ENCODE measurements around the gene CHST9. TPM values are rescaled to one million over a fixed set of nuclear protein-coding genes. Genes with fewer than 3 reads are reported as not detected.

CHST9 gene
- total RNA-seq, 4 donors from 2014 or later: 0.53 to 4.5 (median 1.8) TPM

- Histone ChIP-seq H3K4me3 (no peak overlapping the region), H3K9me3 (no peaks in the 10 kb centered on the region), H3K27ac (no peak overlapping the region), H3K27me3 (no peaks in the 10 kb centered on the region), H3K36me3 (no peaks in the 10 kb centered on the region), H3K4me1 (peaks cover 0 to 5% (median 0%) of the 10 kb centered on the region in 3 donors)
- intact Hi-C loops (cut with DNase I): no loop called here
- 71 to 78% methylated on average over 3 of the region's 3 CpGs for WGBS, 2 donors
- TF ChIP-seq POLR2A (IDR thresholded peaks at IDR 0.05): no peak
- no peak for TF ChIP-seq CTCF (IDR thresholded peaks at IDR 0.05)
- DNase-seq: no peak
These were observed 130.2 kb downstream of the CHST9 start for GRCh38 chr18:27054926-27055325.

GRCh38 chr18:27049969-27050368 lies 135.1 kb downstream of the CHST9 start:
- H3K9me3 ChIP-seq: no peaks in the 10 kb centered on the region
- intact Hi-C loops (cut with DNase I): no loop called here
- H3K4me1 ChIP-seq: no peaks in the 10 kb centered on the region
- H3K27me3 ChIP-seq: no peaks in the 10 kb centered on the region
- H3K27ac ChIP-seq: no peak overlapping the region
- WGBS, 2 donors: 65 to 77% methylated on average over 4 of the region's 4 CpGs
- no peaks in the 10 kb centered on the region for H3K36me3 ChIP-seq
- DNase-seq: no peak
- H3K4me3 ChIP-seq: no peak overlapping the region
- TF ChIP-seq POLR2A (IDR thresholded peaks at IDR 0.05) (no peak), CTCF (IDR thresholded peaks at IDR 0.05) (no peak)

GRCh38 chr18:27045342-27045741 lies 139.8 kb downstream of the CHST9 start:
- H3K27ac ChIP-seq: no peak overlapping the region
- H3K36me3 ChIP-seq: no peaks in the 10 kb centered on the region
- no peak overlapping the region for H3K4me3 ChIP-seq
- TF ChIP-seq CTCF (IDR thresholded peaks at IDR 0.05) (no peak), POLR2A (IDR thresholded peaks at IDR 0.05) (no peak)
- no peaks in the 10 kb centered on the region for H3K27me3 ChIP-seq
- intact Hi-C loops (cut with DNase I): no loop called here
- 73 to 77% methylated on average over 3 of the region's 3 CpGs for WGBS, 2 donors
- H3K9me3 ChIP-seq: no peaks in the 10 kb centered on the region
- no peaks in the 10 kb centered on the region for H3K4me1 ChIP-seq
- no peak for DNase-seq

GRCh38 chr18:27042177-27042576 lies 142.9 kb downstream of the CHST9 start:
- Histone ChIP-seq H3K9me3 (no peaks in the 10 kb centered on the region), H3K36me3 (no peaks in the 10 kb centered on the region), H3K4me1 (no peaks in the 10 kb centered on the region), H3K27me3 (no peaks in the 10 kb centered on the region), H3K4me3 (no peak overlapping the region), H3K27ac (no peak overlapping the region)
- intact Hi-C loops (cut with DNase I): no loop called here
- TF ChIP-seq CTCF (IDR thresholded peaks at IDR 0.05) (no peak), POLR2A (IDR thresholded peaks at IDR 0.05) (no peak)
- DNase-seq: no peak

- no peak overlapping the region for H3K27ac ChIP-seq
- no peaks in the 10 kb centered on the region for H3K4me1 ChIP-seq
- TF ChIP-seq POLR2A (IDR thresholded peaks at IDR 0.05) (no peak), CTCF (IDR thresholded peaks at IDR 0.05) (no peak)
- H3K27me3 ChIP-seq: no peaks in the 10 kb centered on the region
- H3K4me3 ChIP-seq: no peak overlapping the region
- no peak for DNase-seq
- no peaks in the 10 kb centered on the region for H3K36me3 ChIP-seq
- WGBS, 2 donors: 81 to 85% methylated on average over 2 of the region's 2 CpGs
- intact Hi-C loops (cut with DNase I): no loop called here
- no peaks in the 10 kb centered on the region for H3K9me3 ChIP-seq
These were observed 144.3 kb downstream of the CHST9 start for GRCh38 chr18:27040796-27041195.
